ENCODE data around the gene PJA2. TPM values are rescaled to one million over a fixed set of nuclear protein-coding genes. Genes with fewer than 3 reads are reported as not detected.

Gene PJA2
- total RNA-seq, 1 experiment from 2014 or later = 51.5 TPM

DNA sequence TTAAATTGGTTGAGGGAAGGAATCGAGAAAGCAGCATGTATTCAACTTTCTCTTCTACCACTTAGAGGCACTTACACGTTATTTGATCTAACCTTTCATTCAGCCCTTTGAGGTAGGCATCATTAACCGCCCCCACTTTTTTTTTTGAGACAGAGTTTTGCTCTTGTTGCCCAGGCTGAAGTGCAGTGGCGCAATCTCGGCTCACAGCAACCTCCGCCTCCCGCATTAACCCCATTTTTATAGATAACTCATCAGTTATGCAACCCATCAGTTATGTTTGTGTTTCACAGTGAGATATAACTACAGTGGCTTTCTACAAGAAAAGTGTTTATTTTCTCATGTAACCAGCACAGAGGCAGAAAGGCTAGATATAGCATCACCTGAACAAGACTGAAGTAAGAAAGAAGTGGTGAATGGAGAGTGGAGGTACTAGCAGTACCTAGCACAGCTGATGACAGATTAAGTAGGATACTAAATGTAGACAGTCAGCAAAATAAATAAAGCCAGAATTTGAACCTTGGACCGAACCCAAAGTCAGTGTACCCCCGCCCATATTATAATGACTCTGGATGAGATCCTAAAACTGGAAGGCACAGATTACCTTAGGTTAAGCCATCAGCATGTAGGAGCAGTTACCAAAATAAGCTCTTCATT lies 91.2 kb downstream of the PJA2 start (continued):
- TF ChIP-seq, protein P1, sequence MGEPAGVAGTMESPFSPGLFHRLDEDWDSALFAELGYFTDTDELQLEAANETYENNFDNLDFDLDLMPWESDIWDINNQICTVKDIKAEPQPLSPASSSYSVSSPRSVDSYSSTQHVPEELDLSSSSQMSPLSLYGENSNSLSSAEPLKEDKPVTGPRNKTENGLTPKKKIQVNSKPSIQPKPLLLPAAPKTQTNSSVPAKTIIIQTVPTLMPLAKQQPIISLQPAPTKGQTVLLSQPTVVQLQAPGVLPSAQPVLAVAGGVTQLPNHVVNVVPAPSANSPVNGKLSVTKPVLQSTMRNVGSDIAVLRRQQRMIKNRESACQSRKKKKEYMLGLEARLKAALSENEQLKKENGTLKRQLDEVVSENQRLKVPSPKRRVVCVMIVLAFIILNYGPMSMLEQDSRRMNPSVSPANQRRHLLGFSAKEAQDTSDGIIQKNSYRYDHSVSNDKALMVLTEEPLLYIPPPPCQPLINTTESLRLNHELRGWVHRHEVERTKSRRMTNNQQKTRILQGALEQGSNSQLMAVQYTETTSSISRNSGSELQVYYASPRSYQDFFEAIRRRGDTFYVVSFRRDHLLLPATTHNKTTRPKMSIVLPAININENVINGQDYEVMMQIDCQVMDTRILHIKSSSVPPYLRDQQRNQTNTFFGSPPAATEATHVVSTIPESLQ (CRISPR knock-in tag; IDR thresholded peaks at IDR 0.05) = no peak
- no peak for TF ChIP-seq ARID4B (CRISPR knock-in tag; IDR thresholded peaks at IDR 0.05; ENCODE audit: borderline replicate concordance)
- TF ChIP-seq ELF4 (CRISPR knock-in tag; IDR thresholded peaks at IDR 0.05; ENCODE audit: low read depth) = no peak
- TF ChIP-seq FOXJ3 (CRISPR knock-in tag; IDR thresholded peaks at IDR 0.05; ENCODE audit: borderline replicate concordance) = no peak
- TF ChIP-seq, protein P2, sequence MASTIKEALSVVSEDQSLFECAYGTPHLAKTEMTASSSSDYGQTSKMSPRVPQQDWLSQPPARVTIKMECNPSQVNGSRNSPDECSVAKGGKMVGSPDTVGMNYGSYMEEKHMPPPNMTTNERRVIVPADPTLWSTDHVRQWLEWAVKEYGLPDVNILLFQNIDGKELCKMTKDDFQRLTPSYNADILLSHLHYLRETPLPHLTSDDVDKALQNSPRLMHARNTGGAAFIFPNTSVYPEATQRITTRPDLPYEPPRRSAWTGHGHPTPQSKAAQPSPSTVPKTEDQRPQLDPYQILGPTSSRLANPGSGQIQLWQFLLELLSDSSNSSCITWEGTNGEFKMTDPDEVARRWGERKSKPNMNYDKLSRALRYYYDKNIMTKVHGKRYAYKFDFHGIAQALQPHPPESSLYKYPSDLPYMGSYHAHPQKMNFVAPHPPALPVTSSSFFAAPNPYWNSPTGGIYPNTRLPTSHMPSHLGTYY (CRISPR knock-in tag; IDR thresholded peaks at IDR 0.05) = no peak
- no peak for TF ChIP-seq GRHL2 (CRISPR knock-in tag; IDR thresholded peaks at IDR 0.05; ENCODE audit: insufficient replicate concordance, severe bottlenecking)
- TF ChIP-seq USF2 (CRISPR knock-in tag; IDR thresholded peaks at IDR 0.05) = no peak
- no peak for TF ChIP-seq NR3C1 (CRISPR knock-in tag; conservative IDR thresholded peaks at IDR 0.05; ENCODE audit: low read depth)
- no peak for TF ChIP-seq E2F5 (CRISPR knock-in tag; IDR thresholded peaks at IDR 0.05)
- no peak for TF ChIP-seq MXD4 (CRISPR knock-in tag; IDR thresholded peaks at IDR 0.05; ENCODE audit: borderline replicate concordance)
- TF ChIP-seq ZNF219 (CRISPR knock-in tag; IDR thresholded peaks at IDR 0.05; ENCODE audit: borderline replicate concordance) = no peak
- TF ChIP-seq, protein P3, sequence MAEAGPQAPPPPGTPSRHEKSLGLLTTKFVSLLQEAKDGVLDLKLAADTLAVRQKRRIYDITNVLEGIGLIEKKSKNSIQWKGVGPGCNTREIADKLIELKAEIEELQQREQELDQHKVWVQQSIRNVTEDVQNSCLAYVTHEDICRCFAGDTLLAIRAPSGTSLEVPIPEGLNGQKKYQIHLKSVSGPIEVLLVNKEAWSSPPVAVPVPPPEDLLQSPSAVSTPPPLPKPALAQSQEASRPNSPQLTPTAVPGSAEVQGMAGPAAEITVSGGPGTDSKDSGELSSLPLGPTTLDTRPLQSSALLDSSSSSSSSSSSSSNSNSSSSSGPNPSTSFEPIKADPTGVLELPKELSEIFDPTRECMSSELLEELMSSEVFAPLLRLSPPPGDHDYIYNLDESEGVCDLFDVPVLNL (CRISPR knock-in tag; IDR thresholded peaks at IDR 0.05; ENCODE audit: borderline replicate concordance, low read depth) = no peak

DNA sequence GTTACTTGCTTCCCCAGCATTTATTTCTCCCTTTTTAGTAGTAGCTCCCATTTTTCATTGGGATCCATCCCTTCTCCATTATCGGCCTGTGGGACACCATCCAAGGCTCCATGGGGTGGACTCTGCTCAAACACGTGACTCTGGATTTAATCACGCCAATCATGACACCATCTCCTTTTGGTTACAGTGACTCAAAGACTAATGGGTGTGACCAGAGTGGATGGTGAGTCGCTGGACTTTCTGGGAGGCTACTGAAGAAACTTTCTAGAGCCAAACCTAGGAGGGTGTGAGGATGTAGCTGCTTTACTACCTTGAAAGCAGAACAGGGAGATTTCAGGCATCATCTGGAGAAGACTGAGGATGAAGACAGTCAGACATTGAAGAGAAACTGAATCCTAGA lies 93.1 kb downstream of the PJA2 start:
- no peaks in the 10 kb centered on the region for H3K9me3 Mint-ChIP-seq
- no peaks in the 10 kb centered on the region for H3K4me1 Mint-ChIP-seq
- POLR2A ChIA-PET = no interaction called here
- no peak overlapping the region for H3K4me3 Mint-ChIP-seq
- ATAC-seq = no peak
- CTCF ChIA-PET = no interaction called here
- TF ChIP-seq, protein P4, sequence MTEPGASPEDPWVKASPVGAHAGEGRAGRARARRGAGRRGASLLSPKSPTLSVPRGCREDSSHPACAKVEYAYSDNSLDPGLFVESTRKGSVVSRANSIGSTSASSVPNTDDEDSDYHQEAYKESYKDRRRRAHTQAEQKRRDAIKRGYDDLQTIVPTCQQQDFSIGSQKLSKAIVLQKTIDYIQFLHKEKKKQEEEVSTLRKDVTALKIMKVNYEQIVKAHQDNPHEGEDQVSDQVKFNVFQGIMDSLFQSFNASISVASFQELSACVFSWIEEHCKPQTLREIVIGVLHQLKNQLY (CRISPR knock-in tag; IDR thresholded peaks at IDR 0.05) = no peak
- TF ChIP-seq EMX1 (CRISPR knock-in tag; IDR thresholded peaks at IDR 0.05) (no peak), ELF4 (CRISPR knock-in tag; IDR thresholded peaks at IDR 0.05; ENCODE audit: low read depth) (no peak), SOX15 (CRISPR knock-in tag; IDR thresholded peaks at IDR 0.05) (no peak)
- TF ChIP-seq, protein P5, sequence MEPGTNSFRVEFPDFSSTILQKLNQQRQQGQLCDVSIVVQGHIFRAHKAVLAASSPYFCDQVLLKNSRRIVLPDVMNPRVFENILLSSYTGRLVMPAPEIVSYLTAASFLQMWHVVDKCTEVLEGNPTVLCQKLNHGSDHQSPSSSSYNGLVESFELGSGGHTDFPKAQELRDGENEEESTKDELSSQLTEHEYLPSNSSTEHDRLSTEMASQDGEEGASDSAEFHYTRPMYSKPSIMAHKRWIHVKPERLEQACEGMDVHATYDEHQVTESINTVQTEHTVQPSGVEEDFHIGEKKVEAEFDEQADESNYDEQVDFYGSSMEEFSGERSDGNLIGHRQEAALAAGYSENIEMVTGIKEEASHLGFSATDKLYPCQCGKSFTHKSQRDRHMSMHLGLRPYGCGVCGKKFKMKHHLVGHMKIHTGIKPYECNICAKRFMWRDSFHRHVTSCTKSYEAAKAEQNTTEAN (CRISPR knock-in tag; IDR thresholded peaks at IDR 0.05) = no peak
- no peaks in the 10 kb centered on the region for H3K36me3 Mint-ChIP-seq
- H3K27ac Mint-ChIP-seq = no peak overlapping the region
- DNase-seq (ENCODE audit: low spot score) = no peak
- H3K27me3 Mint-ChIP-seq (ENCODE audit: low read depth) = no peaks in the 10 kb centered on the region
